HepG2 (cell line): ENCODE measurements around the gene KLRD1. TPM values are rescaled to one million over a fixed set of nuclear protein-coding genes. Genes with fewer than 3 reads are reported as not detected.
"Not testable (repeated sequence)": the region's sequence is repeated elsewhere in the genome, so short reads cannot be mapped to it uniquely, and the experiment has no call there.

Source experiments
- ATAC-seq: fragments of 200-7000 bp; cut with Tn5 transposase; 3 replicates; pipeline ENCODE4 v1.9.1; 2020; ENCODE audit warnings: mild to moderate bottlenecking, moderate library complexity
- BruUV-seq: library from RNA; stranded (reverse); fragments of 400-500 nt; replicated peaks from 2 replicates; lab custom pipeline; 2021; lab: Mats Ljungman, UMichigan
- CTCF ChIA-PET: fragments of 300-600 bp; formaldehyde crosslinking; extraction: SDS; loops from one replicate; lab custom pipeline; 2021; ENCODE audit warnings: low total read pairs, inconsistent platforms, low intra/inter-chr PET ratio; lab: Yijun Ruan, JAX
- POLR2A ChIA-PET: fragments of 350-600 bp; sonication (Branson Sonifier 250); formaldehyde crosslinking; loops from one replicate; lab custom pipeline; 2020; ENCODE audit warnings: antibody characterized with exemption, inconsistent platforms; lab: Yijun Ruan, JAX
- DNase-seq: peaks from one replicate; pipeline ENCODE4 v3.0.0-alpha.2; 2015; ENCODE audit warnings: low spot score
- FAIRE-seq: peaks from 3 replicates; lab custom pipeline; 2011; peaks lifted over from hg19 to GRCh38; lab: Jason Lieb, UNC
- H2AFZ ChIP-seq: one replicate; pipeline ENCODE4 v1.6.1; 2011; ENCODE audit warnings: low read length, inconsistent platforms
- H3K27ac ChIP-seq: fragments of 300-600 bp; 3 replicates; pipeline ENCODE4 v1.8.0; 2011; ENCODE audit warnings: mixed run types, mild to moderate bottlenecking, mixed read lengths, low read length, inconsistent platforms; ENCODE audit not compliant: insufficient read depth; ENCODE audit errors: extremely low read length
- H3K27me3 ChIP-seq, 2 experiments: fragments of 200-600 bp in 1 of 2; 2 replicates in 1 of 2; 3 replicates in 1 of 2; pipeline versions ENCODE4 v1.6.0 to v1.8.0; 2011; ENCODE audit warnings: low read length in 2 of 2, mild to moderate bottlenecking in 2 of 2, moderate library complexity in 2 of 2, inconsistent platforms in 1 of 2; ENCODE audit not compliant: insufficient read depth in 2 of 2, control insufficient read depth in 1 of 2
- H3K36me3 ChIP-seq, 2 experiments: fragments of 200-600 bp in 1 of 2; replicated peaks in 1 of 2; 2 replicates in 1 of 2; 3 replicates in 1 of 2; pipeline versions ENCODE4 v1.5.1 to v1.8.0; 2011; ENCODE audit warnings: low read length in 2 of 2, inconsistent platforms in 1 of 2; ENCODE audit not compliant: insufficient read depth in 2 of 2, control insufficient read depth in 1 of 2
- H3K4me1 ChIP-seq: 2 replicates; pipeline ENCODE4 v1.5.1; 2012; ENCODE audit warnings: low read length, inconsistent platforms; ENCODE audit not compliant: insufficient read depth
- H3K4me2 ChIP-seq: 2 replicates; pipeline ENCODE4 v1.6.0; 2011; ENCODE audit warnings: low read depth, low read length, inconsistent platforms
- H3K4me3 ChIP-seq, 3 experiments: fragments of 200-600 bp in 1 of 3; sonication (generic), shearing (Covaris generic) in 1 of 3; replicated peaks in 1 of 3; 2 replicates each; pipeline ENCODE4 v1.5.1; 2011 to 2016; ENCODE audit warnings: low read length in 3 of 3, inconsistent platforms in 2 of 3, low read depth in 2 of 3, mild to moderate bottlenecking in 2 of 3, control low read depth in 1 of 3, mixed read lengths in 1 of 3; ENCODE audit not compliant: insufficient read depth in 1 of 3
- H3K79me2 ChIP-seq: one replicate; pipeline ENCODE4 v1.6.1; 2011; ENCODE audit warnings: low read length, inconsistent platforms; ENCODE audit not compliant: insufficient read depth
- H3K9ac ChIP-seq: 2 replicates; pipeline ENCODE4 v1.6.0; 2011; ENCODE audit warnings: mild to moderate bottlenecking, low read depth, low read length, inconsistent platforms; ENCODE audit not compliant: insufficient read depth
- H3K9me3 ChIP-seq: 2 replicates; pipeline ENCODE4 v1.5.1; 2012; ENCODE audit warnings: mild to moderate bottlenecking, low read length
- H4K20me1 ChIP-seq: 2 replicates; pipeline ENCODE4 v1.6.0; 2011; ENCODE audit warnings: inconsistent platforms, mild to moderate bottlenecking, low read length, moderate library complexity; ENCODE audit not compliant: insufficient read depth
- MNT ChIP-seq: fragments of 450-650 bp; IDR thresholded peaks from 2 replicates; pipeline ENCODE4 v1.6.1; 2016
- PRDM15 ChIP-seq: sonication (generic); formaldehyde crosslinking; IDR thresholded peaks from 2 replicates; pipeline ENCODE4 v1.4.0; 2020; ENCODE audit warnings: missing genetic modification reagents
- ZNF816 ChIP-seq: sonication (generic); formaldehyde crosslinking; IDR thresholded peaks from 2 replicates; pipeline ENCODE4 v1.8.0; 2022; ENCODE audit warnings: missing genetic modification reagents, mild to moderate bottlenecking, borderline replicate concordance
- WGBS: methylation state at CpG from one replicate; pipeline ENCODE4 v1.1.6; 2017; ENCODE audit warnings: low lambda C conversion rate; 5-methylcytosine and 5-hydroxymethylcytosine counted together
- in situ Hi-C: cut with HindIII; loops from 2 replicates; pipeline ENCODE4 v1.10.0; 2017; ENCODE audit warnings: low pct_unique_long_range_greater_than_20kb; ENCODE audit not compliant: extremely low pct_ligation_motif_present
- intact Hi-C: fragments of 100-400 bp; cut with micrococcal nuclease; formaldehyde crosslinking; loops from one replicate; pipeline ENCODE4 v1.10.0; 2022; ENCODE audit not compliant: unreplicated experiment
- polyA plus RNA-seq, 8 experiments: library from polyadenylated mRNA; depleted of rRNA in 3 of 8; stranded (reverse) in 7 of 8; unstranded in 1 of 8; fragments of >200 nt; fragmentation: Illumina TruSeq in 4 of 8; extraction: Trizol in 4 of 8; gene quantifications; 2 replicates each; pipeline versions ENCODE4 v1.2.1 to v1.2.3, GENCODE V29; 2011 to 2016; ENCODE audit warnings: low read depth in 4 of 8, missing spikeins in 1 of 8, mixed read lengths in 1 of 8; ENCODE audit not compliant: insufficient read depth in 1 of 8
- total RNA-seq, 5 experiments: library from RNA; depleted of rRNA; stranded (reverse); fragments of >200 nt; fragmentation: Illumina TruSeq; extraction: Trizol; gene quantifications; 2 replicates each; pipeline ENCODE4 v1.2.3, GENCODE V29; 2016; ENCODE audit warnings: low read depth in 1 of 5

KLRD1 gene
- total and polyA plus RNA-seq, 2 of the 13 experiments (the other 11 are each of a cell fraction or from before 2014, with no cell fraction given) = 0.01 TPM; not detected in 1

DNA sequence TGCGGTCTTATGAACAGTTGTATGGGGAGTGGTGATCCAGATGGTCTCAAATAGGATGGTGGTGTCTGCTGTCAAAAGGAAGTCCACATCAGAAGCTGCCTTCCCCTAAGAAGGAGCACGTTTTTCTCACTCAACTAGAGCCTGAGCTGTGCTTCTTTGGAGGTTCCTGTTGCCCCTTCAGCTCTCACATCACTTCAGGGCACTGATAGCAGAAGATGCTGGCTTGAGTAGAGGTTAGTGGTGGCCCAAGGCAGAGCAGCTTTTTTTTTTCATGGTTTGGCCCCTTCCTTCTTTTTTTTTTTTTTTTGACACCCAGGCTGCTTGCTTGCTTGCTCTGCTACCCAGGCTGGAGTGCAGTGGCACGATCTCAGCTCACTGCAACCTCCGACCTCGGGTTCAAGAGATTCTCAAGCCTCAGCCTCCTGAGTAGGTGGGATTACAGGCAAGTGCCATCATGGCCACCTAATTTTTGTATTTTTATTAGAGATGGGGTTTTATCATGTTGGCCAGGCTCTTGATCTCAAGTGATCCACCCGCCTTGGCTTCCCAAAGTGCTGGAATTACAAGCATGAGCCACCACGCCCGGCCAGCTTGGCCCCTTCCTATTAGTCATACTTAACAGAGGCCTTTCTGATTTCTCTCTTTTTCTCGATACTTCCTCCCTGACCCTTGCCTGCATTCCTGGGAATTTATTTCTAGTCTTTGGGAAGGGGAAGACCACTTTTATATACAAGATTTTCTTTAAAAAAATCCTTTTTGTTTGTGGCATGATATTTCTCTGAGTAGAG lies 31.6 kb downstream of the KLRD1 start (continued):
- no peak for TF ChIP-seq PRDM15 (CRISPR knock-in tag)
- no peak for TF ChIP-seq ZNF816 (CRISPR knock-in tag)
- no peak for TF ChIP-seq MNT

DNA sequence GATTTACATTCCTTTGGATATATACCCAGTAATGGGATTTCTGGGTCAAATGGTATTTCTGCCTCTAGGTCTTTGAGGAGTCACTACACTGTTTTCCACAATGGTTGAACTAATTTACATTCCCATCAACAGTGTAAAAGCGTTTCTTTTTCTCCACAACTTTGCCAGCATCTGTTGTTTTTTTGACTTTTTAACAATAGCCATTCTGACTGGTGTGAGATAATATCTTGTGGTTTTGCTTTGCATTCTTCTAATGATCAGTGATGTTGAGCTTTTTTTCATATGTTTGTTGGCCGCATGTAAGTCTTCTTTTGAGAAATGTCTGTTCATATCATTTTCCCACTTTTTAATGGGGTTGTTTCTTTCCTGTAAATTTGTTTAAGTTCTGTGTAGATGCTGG lies 33.3 kb downstream of the KLRD1 start:
- WGBS = 0% methylated on average over 2 of the region's 2 CpGs
- ATAC-seq, POLR2A ChIA-PET, H3K79me2 ChIP-seq, H3K9me3 ChIP-seq, intact Hi-C loops, BruUV-seq, FAIRE-seq, CTCF ChIA-PET, H4K20me1 ChIP-seq, H3K27me3 ChIP-seq, H3K4me2 ChIP-seq, in situ Hi-C loops, H3K4me1 ChIP-seq, H3K27ac ChIP-seq, H3K9ac ChIP-seq, H2AFZ ChIP-seq, H3K4me3 ChIP-seq, DNase-seq, H3K36me3 ChIP-seq: not testable (repeated sequence)
